Stimulated activated naive CD8-positive, alpha-beta T cell treated with anti-CD3 and anti-CD28 coated beads, Interleukin-15, amount 100 ng/mL, for 72 hours (primary cell): ENCODE results near the gene CCDC85A.
A peak's percentile ranks its signal among the peaks of the same experiment; 100 is the strongest.

Experiments used
- ATAC-seq: fragments of 150-1000 bp; cut with Tn5 transposase; 2 replicates; pipeline ENCODE4 v1.10.0; 2021; ENCODE audit warnings: mild to moderate bottlenecking, moderate library complexity
- DNase-seq, 2 donors: peaks; one replicate each; pipeline ENCODE4 v3.0.0; 2021 to 2022
- H3K27ac Mint-ChIP-seq, 2 donors: one replicate each; pipeline ENCODE4 v1.8.0; 2022; ENCODE audit warnings: mild to moderate bottlenecking in 2 of 2, mixed read lengths in 2 of 2, moderate library complexity in 2 of 2
- H3K27me3 Mint-ChIP-seq: one replicate; pipeline ENCODE4 v1.8.0; 2022; ENCODE audit warnings: mixed read lengths
- H3K4me1 Mint-ChIP-seq: one replicate; pipeline ENCODE4 v1.8.0; 2022; ENCODE audit warnings: mild to moderate bottlenecking, mixed read lengths
- H3K4me3 Mint-ChIP-seq, 2 donors: one replicate each; pipeline ENCODE4 v1.8.0; 2022; ENCODE audit warnings: mild to moderate bottlenecking in 2 of 2, mixed read lengths in 2 of 2, moderate library complexity in 1 of 2
- H3K9me3 Mint-ChIP-seq, 2 donors: one replicate each; pipeline ENCODE4 v1.8.0; 2022; ENCODE audit warnings: mixed read lengths in 2 of 2

CCDC85A gene

DNA sequence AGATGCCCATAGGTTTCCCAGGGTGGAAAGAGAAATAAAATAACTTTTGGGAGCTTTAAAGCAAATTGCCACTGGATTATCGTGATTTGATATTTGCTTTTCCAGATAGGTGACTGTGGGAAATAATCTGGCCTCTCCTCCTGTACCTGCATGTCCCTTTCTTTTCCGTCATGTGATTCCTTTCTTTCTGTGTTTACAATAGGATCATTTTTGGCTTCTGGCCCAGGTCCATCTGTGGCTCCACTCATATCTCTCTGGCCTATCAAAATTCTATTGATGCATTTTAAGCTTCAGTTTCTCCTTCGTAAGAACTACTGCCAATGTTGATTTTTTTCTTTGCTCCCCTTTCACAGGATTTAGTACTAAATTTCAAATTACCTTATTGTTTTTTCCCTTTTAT lies 153.6 kb downstream of the CCDC85A start:
- H3K4me3 Mint-ChIP-seq: no peak overlapping the region
- DNase-seq (no peak), ATAC-seq (no peak)
- no peak overlapping the region for H3K27ac Mint-ChIP-seq
- no peaks in the 10 kb centered on the region for H3K4me1 Mint-ChIP-seq
- no peaks in the 10 kb centered on the region for H3K9me3 Mint-ChIP-seq
- no peaks in the 10 kb centered on the region for H3K27me3 Mint-ChIP-seq

DNA sequence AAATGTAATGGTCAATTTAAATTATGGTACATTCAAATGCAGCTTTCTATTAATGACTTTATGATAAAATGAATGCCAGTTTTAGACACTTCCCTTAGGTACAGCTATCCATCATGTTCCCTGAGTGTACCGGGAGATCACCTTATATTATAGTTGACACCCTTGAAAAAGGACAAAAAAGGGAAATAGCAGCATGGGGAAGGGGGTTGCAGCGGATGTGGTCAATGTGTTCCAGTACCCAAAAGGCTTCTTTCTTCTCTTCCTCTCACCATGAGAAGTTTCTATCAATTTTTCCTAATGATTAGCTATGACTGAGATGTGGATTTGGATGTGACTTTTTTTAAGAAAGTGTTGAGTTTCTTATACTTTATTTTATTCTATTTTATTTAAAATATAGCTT lies 154.4 kb downstream of the CCDC85A start:
- H3K9me3 Mint-ChIP-seq: no peaks in the 10 kb centered on the region
- H3K4me1 Mint-ChIP-seq: no peaks in the 10 kb centered on the region
- H3K27me3 Mint-ChIP-seq: no peaks in the 10 kb centered on the region
- H3K4me3 Mint-ChIP-seq: no peak overlapping the region
- ATAC-seq: no peak
- no peak overlapping the region for H3K27ac Mint-ChIP-seq
- no peak for DNase-seq

DNA sequence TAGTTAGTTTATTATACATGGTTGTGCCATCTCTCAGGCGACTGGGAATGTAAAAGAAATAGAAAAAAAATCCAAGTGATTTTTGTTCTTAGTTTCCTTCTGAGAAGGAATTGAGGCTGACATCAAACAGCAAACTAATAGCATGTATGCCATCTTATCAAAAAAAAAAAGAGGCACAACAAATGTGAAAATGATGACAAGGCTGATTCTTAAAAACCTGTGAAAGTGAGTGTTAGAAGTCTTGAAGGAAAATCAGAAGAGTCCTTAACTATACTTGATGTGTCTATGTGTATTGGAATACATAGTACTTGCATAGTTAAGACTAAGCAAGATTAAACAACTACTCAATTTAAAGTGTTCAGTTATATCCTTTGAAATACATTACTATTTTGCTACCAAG lies 161.0 kb downstream of the CCDC85A start:
- no peak overlapping the region for H3K4me3 Mint-ChIP-seq
- H3K27me3 Mint-ChIP-seq: no peaks in the 10 kb centered on the region
- H3K9me3 Mint-ChIP-seq: no peaks in the 10 kb centered on the region
- no peaks in the 10 kb centered on the region for H3K4me1 Mint-ChIP-seq
- no peak for ATAC-seq
- no peak overlapping the region for H3K27ac Mint-ChIP-seq
- no peak for DNase-seq

DNA sequence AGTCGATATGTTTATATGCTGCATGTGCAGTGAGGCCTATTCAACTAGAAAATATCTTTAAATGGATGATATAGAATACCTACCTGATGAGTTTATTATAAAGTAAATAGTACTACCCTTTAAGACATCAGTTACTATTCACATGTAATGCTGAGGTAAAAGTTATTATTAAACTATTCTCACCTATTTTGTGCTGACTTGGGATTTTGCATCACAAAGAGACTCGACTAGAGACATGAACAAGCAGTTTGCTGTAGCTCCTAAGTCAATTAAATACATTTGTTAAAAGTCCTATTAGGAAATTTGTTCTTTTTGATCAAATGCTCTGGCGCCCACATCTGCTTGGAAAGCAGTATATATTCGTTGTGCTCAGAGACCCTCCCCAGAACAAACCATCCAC lies 164.1 kb downstream of the CCDC85A start:
- H3K4me3 Mint-ChIP-seq: no peak overlapping the region

DNA sequence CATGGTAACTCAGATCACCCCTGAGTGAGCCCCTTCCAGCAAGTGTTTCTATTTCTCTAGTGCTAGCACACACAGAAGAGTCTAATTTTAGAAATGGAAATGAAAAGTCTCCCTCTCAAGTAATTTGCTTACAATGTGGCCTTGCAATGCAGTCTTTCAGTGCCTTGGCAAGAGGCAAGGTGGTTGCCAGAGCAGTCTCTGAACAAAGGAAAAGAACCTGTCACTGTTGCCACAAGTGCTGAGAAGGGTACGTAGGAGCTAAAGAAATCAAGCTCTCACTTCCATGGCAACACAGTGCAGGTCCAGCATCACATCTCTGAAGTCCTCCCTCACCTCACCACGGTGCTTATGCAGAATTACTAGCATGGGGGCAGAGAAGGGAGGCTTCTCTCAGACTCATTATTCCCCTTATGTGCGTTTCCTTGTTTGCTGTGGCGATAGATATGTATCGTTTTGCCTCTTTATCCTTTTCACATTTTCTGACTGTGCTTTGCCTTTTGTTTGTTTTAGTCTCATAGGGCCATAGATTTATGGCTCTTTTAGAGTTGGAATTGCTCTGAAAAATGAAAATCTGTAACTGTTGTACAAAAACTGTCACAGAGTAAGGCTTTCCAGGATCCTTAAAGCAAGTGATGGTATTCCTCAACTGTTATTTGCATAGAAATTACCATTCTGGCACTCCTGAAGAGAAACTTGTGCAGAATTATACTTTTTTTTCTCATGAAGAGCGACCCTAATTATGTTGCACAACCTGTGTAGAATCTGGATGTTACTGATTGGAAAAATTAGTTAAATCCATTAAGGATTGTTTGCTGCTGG lies 164.8 kb downstream of the CCDC85A start:
- H3K27ac Mint-ChIP-seq: no peak overlapping the region
- no peaks in the 10 kb centered on the region for H3K9me3 Mint-ChIP-seq
- H3K4me3 Mint-ChIP-seq: no peak overlapping the region
- no peak for ATAC-seq
- H3K27me3 Mint-ChIP-seq: no peaks in the 10 kb centered on the region
- no peak for DNase-seq
- H3K4me1 Mint-ChIP-seq: no peaks in the 10 kb centered on the region

More for the DNA sequence above, 164.1 kb downstream of the CCDC85A start:
- no peak for DNase-seq
- Mint-ChIP-seq H3K27me3 (no peaks in the 10 kb centered on the region), H3K4me1 (no peaks in the 10 kb centered on the region), H3K9me3 (no peaks in the 10 kb centered on the region), H3K27ac (no peak overlapping the region)
- no peak for ATAC-seq

DNA sequence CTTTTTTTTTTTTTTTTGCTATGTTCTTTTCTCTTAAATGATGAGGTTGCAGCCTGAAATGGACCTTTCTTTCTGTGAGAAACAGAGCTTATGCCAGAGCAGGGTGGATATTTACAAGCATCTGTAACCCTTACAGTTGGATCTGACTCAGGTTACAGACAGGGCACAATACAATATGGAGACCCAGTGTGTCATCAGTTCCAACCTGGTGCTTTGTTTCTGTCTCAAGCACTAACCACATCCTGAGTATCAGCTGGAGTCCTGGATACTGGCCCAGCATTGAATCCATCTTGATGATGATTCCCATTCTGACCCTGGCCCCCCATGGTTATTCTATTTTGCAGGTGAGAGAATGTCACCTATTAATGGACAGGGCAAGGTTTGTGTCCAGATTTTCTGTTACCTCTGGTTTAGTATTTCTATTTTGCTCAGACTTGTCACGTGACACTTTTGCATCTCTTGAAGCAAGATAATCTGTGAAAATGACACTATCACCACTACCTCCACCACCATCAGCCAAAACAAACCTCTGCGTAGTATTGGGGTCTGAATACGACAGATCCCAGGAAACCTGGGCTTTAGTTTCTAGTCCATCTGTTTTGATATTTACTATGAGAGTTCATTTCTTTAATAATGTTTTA lies 174.0 kb downstream of the CCDC85A start:
- Mint-ChIP-seq H3K4me1 (no peaks in the 10 kb centered on the region), H3K9me3 (peaks cover 8 to 10% of the 10 kb centered on the region in 2 donors), H3K27ac (no peak overlapping the region), H3K4me3 (no peak overlapping the region), H3K27me3 (no peaks in the 10 kb centered on the region)
- ATAC-seq (no peak), DNase-seq (no peak)

DNA sequence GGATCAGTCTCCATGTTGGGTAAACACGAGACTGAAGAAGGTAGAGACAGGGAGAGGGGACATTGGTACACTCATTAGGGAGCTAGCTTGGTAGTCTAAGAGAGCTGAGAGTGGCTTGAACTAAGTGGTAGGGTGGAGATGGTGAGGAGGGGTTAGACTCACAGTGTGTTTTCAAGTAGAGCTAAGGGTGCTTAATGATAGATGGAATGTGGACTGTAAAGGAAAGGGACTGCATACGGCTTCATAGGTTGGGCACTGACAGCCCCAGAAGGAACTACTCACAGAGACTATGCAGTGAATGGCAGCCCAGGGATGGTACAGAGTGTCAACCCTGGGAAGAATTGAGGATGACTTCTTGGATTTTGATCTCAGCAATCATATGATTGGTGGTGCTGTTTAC lies 178.1 kb downstream of the CCDC85A start:
- no peak for DNase-seq

DNA sequence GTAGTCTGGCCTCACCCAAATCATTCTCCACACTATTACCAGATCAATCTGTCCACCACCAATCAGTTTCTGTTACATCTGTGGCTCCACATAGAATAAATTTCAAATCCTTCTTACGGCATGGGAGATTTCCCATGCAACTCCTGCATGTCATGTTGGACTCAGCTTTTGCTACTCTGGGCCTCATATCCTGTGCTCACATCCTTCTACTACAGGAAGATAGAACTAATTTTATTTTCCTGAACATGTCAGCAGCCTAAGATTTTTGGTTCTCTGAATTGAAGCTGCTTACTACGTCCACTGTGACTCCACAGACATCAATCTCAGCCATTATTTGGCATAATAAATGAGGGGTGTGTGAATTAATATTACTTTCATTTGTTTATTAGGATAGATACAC lies 181.1 kb downstream of the CCDC85A start:
- Mint-ChIP-seq H3K4me3 (no peak overlapping the region), H3K4me1 (no peaks in the 10 kb centered on the region)
- ATAC-seq: no peak

More for the DNA sequence above, 178.1 kb downstream of the CCDC85A start:
- peak; percentile 37 for ATAC-seq
- no peak overlapping the region for H3K4me3 Mint-ChIP-seq
- no peak overlapping the region for H3K27ac Mint-ChIP-seq
- H3K4me1 Mint-ChIP-seq: no peaks in the 10 kb centered on the region
- H3K27me3 Mint-ChIP-seq: no peaks in the 10 kb centered on the region
- H3K9me3 Mint-ChIP-seq: peaks cover 10 to 19% of the 10 kb centered on the region in 2 donors

DNA sequence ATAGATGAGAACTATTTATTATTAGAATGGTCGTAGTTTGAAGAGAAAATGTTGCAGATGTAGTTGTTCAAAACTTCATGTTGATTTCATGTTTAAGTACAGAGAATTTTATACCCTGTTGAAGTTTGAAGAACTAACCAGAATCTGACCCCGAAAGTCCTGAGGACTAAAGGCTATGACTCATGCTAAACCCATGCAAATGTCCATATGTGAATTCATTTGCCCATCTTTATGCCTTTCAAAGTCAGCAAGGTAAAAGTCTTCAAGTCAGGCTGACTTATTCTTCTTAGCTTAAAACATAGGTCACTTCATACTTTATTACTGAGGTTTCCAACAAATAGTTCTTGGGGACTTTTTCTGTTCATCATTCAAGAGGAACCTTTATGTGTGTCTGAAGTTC lies 185.5 kb downstream of the CCDC85A start:
- Mint-ChIP-seq H3K27me3 (no peaks in the 10 kb centered on the region), H3K27ac (no peak overlapping the region), H3K4me1 (no peaks in the 10 kb centered on the region), H3K9me3 (peaks cover 4 to 11% of the 10 kb centered on the region in 2 donors), H3K4me3 (no peak overlapping the region)
- DNase-seq (no peak), ATAC-seq (no peak)

More for the DNA sequence above, 181.1 kb downstream of the CCDC85A start:
- Mint-ChIP-seq H3K27me3 (no peaks in the 10 kb centered on the region), H3K9me3 (peaks cover 10 to 19% of the 10 kb centered on the region in 2 donors), H3K27ac (no peak overlapping the region)
- no peak for DNase-seq

DNA sequence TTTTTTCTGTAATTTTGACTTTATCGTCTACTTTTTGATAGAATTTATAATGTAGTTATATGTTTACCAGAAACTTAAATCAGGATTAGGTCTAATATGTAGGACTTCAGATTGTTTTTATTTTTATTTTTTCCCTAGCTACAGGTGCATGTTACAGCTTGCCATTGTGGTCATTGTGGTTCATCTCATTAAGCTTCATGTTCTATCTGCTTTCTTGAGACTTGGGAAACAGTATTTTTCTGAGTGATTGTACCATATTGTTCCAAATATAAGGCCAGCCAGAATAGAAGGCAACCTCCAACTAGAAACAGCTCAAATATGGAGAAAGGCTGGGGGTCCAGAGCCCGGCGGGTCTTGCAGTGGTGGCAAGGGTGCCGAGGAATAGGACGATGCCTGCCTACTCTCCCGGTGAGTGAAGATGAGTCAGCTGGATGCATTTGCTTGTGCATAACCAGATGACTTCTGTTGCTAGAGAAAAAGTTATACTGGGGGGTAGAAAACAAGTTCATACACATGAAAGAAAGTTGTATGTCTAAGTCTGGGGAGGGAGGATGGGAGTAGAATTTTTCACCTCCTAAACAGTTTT lies 188.4 kb downstream of the CCDC85A start:
- H3K9me3 Mint-ChIP-seq: peaks cover 4 to 12% of the 10 kb centered on the region in 2 donors
- DNase-seq (no peak), ATAC-seq (no peak)
- no peak overlapping the region for H3K4me3 Mint-ChIP-seq
- no peaks in the 10 kb centered on the region for H3K4me1 Mint-ChIP-seq
- H3K27ac Mint-ChIP-seq: no peak overlapping the region
- no peaks in the 10 kb centered on the region for H3K27me3 Mint-ChIP-seq

DNA sequence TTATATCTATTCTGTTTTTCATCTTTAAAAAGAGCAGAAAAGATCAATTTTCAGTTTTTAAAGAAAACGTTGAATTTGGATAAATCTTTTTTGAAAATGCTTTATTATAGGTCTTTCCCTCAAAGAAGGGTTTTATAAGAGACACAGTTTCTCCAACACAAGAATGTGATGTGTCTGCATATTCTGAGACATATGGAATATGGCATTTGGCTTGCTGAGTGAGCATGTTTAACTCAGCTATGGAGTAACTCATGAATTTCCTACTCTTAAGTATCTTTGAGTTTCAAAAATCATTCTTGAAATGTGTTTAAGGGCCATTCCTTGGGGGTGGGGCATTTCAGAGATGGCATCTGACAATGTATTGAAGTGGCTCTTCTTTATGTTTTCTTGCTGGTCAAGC lies 191.5 kb downstream of the CCDC85A start:
- ATAC-seq (no peak), DNase-seq (no peak)
- H3K27me3 Mint-ChIP-seq: no peaks in the 10 kb centered on the region
- peaks cover 4 to 12% of the 10 kb centered on the region in 2 donors for H3K9me3 Mint-ChIP-seq
- no peak overlapping the region for H3K4me3 Mint-ChIP-seq
- H3K27ac Mint-ChIP-seq: no peak overlapping the region
- H3K4me1 Mint-ChIP-seq: no peaks in the 10 kb centered on the region

DNA sequence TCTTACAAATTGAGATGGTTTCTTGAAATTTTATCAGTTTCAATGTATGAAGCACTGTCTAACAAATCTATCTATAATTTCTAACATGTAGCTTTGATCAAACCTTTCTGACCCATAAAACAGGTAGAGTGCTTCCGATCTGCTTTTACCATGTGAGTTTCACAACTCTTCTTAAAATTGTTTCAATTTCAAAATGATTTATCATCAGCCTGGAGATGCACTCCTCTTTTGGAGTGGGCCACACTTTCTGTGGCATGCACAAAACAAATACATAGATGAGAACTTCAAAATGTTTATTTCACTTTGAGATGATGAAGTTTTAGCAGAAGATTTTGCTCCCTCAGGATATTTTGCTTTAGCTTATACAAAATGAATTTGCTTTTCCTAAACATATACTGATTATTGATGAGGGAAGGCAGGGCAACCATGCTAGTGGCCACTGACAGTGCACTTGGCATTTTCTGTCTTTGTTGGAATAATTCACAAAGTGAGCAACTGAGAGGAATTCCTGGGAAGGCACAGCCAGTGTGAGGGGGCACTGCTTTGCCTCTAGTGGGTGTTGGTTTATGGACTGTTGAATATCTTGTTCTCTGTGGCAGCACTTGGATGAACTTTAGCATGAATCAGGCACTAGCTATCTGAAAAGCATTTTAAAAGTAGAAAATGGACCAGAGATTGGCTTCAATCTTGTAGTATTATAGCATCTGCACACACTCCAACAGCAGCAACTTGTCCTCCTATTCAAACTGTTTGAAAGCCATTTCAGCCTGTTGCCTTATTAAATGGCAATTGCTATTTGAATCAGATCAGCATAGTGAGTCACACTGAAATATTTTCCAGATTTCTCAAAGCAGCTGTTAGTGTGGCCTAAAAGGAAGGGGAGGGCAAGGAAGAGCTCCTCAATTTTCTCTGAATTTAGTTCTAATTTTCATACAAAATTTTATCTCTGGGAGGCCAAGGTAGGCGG lies 193.2 kb downstream of the CCDC85A start:
- peaks cover 9 to 12% of the 10 kb centered on the region in 2 donors for H3K9me3 Mint-ChIP-seq
- DNase-seq (no peak), ATAC-seq (no peak)
- no peaks in the 10 kb centered on the region for H3K4me1 Mint-ChIP-seq
- no peaks in the 10 kb centered on the region for H3K27me3 Mint-ChIP-seq
- no peak overlapping the region for H3K4me3 Mint-ChIP-seq
- no peak overlapping the region for H3K27ac Mint-ChIP-seq

DNA sequence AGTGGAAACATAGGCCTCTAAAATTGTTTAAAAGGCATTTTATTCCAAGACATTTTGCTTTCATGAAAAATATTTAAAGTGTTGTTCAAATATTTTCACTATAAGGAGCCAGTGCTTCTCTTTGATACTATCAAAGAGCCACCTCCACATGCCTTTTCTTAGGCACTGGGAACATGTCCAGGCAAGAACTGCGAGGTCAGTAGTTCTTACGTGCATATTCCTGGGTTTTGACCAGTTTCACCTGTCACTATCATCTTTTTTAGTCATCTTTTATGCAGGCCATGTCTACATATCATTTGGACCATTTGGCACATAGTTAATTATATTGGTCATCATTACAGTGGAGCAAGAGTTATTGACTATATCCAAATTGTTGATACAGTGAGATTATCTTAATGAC lies 195.3 kb downstream of the CCDC85A start:
- no peak overlapping the region for H3K27ac Mint-ChIP-seq
- no peak for DNase-seq
- no peaks in the 10 kb centered on the region for H3K4me1 Mint-ChIP-seq
- no peak for ATAC-seq
- H3K9me3 Mint-ChIP-seq: peaks cover 3 to 5% of the 10 kb centered on the region in 2 donors
- no peaks in the 10 kb centered on the region for H3K27me3 Mint-ChIP-seq
- H3K4me3 Mint-ChIP-seq: no peak overlapping the region

DNA sequence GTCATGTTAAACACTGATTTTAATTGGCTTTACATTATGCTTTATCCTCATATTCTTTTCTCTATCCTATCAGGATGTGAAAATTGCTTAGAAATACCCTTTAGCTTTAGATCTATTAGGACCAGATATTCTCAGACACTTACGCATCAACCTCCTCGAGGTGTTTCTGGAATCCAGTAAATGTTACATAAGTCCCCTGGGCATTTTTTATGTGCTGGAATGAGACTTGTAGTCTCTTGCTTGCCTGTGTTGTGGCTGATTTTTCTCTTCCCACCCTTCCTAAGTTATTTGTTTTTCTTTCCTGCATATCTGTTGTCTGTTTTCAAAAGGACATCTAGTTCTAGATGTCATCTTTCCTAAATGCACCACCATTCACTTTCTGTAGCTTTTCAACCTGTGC lies 197.1 kb downstream of the CCDC85A start:
- Mint-ChIP-seq H3K4me1 (no peaks in the 10 kb centered on the region), H3K27ac (no peak overlapping the region), H3K27me3 (no peaks in the 10 kb centered on the region), H3K4me3 (no peak overlapping the region), H3K9me3 (peaks cover 0 to 5% of the 10 kb centered on the region in 2 donors)
- no peak for ATAC-seq
- no peak for DNase-seq

DNA sequence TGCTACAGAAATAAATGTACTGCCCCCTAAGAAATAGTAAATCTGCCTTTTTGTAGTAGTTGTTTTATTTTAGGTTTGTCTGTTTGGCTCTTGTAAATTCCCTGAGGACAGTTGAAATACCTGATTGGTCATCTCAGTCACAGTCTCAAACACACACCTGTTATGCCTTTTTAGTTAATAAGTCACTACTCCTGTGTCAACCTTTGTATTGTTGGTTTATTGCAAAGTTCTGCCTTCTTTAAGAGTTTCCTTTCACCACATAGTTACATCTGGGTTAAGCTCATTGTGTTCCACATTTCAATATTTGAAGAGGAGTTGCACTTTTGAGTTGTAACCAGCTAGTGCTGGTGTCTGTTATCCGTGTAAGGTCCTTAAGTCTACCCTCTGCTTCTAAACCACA lies 198.7 kb downstream of the CCDC85A start:
- Mint-ChIP-seq H3K9me3 (peaks cover 0 to 5% of the 10 kb centered on the region in 2 donors), H3K27ac (no peak overlapping the region), H3K4me1 (no peaks in the 10 kb centered on the region), H3K27me3 (no peaks in the 10 kb centered on the region), H3K4me3 (no peak overlapping the region)
- ATAC-seq: no peak
- DNase-seq: no peak
